GM19452 (cell line): ENCODE measurements around the gene GPX3.

Source experiments
- ATAC-seq: cut with Tn5 transposase; IDR thresholded peaks from one replicate; pipeline ENCODE4 v1.9.1; 2021; ENCODE audit not compliant: unreplicated experiment

The GPX3 gene

DNA sequence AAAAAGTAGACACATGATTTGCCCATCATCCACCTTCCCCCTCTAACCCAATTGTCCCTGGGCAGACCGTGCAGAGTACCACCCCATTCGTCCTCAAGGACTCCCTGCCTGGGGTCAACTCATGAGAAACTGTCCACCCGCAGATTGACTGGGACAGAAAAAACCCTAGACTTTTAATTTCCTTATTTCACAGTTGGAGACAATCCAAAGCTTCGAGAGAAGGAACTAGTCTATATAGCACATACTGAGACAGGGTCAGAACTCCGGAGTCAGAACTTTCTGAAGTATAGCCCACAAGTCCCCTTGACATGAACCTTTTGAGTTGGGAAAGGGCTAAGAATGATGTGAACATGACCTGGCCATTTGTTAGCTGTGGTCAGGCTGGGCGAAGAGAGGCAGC is 7.5 kb upstream of the GPX3 start:
- no peak for ATAC-seq

DNA sequence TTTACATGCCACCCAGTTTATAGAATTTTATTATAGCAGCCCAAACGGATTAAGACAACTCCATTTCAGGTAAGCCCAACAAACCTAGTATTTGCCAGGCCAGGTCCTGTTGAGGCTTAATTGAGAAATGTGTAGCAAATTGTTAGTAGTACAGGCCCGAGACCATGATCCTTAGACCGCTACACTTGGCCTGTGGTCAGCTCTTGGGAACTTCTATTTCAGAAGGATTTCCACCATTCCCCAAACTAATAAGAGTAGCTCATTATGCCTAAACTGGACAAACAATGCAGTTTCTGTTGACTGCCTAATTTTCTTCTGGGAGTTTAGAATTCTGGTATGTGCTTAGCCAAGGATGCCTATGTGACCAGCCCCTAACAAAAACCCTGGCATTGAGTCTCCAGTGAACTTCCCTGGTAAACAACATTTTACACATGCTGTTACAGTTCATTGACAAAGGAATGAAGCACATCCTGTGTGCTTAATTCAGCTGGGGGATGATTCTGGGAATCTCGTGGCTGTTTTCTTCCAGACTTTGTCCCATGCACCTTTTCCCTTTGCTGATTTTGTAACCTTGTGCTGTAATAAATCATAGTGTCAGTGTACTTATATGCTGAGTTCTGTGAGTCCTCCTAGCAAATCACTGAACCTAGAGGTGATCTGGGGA is 5.6 kb upstream of the GPX3 start:
- ATAC-seq: no peak

DNA sequence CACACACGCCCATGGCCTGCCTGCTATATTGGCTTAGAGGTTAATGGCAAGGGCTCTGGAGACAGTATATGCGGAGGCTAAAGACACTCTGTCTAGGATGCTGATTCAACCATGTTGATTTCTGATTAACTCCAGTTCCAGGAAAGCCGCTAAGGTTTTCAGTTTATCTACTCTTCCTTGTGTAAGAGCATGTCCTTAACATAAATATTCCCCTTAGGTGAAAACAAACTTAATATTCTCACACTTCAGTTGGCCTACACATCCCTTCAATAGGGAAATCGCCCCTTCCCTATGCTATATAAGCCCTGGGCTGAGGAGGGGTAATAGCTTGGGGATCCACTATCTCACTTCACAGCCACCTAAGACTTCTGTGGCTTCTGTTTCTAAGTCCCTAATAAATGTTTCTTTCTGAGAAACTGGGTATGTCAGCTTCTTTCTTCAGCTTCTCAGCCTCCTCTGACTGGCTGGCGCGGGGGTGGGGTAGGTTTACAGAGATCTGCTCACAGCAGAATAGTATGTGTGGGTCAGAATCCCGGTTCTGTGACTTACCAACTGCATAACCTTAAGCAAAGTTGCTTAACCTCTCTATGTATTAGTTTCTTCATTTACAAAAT is 4.3 kb upstream of the GPX3 start:
- no peak for ATAC-seq

- ATAC-seq: no peak
Observed at GRCh38 chr5:151016700-151017099, 3.7 kb upstream of the GPX3 start.

DNA sequence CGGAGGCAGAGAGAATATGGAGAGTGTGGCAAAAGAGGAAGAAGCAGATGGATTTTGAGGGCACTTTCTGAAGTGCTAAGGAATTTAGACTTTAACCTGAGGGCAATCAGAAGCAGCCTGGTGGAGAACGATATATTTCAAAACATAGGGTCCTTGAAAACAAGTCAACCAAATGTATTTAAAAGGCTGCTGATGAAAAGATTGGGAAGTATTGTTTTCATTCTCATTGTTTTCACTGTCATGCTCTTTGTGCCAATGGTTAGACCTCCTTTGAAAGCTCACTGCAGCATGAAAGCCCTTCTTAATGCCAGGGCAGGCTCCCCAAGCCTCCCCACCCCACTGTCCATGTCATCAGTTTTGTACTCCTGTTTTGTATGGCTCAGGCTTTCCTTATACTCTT is 2.5 kb upstream of the GPX3 start:
- no peak for ATAC-seq

GRCh38 chr5:151018846-151019245 is 1.5 kb upstream of the GPX3 start:
- ATAC-seq: no peak

GRCh38 chr5:151019331-151019730 is 1.1 kb upstream of the GPX3 start:
- no peak for ATAC-seq

DNA sequence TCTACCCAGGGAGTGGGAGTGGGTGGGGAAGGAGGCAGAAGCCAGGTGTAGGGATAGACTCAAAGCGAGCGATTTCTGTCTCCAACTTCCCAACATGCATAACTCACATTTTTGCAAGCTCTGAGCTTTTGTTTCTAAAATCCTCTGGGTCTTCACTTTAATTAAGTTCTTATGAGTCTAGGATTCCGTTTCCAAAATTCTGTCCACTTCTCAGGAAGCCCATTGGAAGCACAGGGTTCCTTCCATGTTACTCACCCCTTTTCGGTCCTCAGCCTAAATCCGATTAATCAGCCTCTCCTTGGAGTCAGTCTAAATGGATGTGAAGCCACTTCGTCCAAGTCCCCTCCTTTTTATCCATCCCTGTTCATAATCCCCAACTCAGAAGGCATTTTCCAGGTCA is 1.4 kb downstream of the GPX3 start:
- ATAC-seq: no peak

- no peak for ATAC-seq
Observed at GRCh38 chr5:151022511-151023018, 2.2 kb downstream of the GPX3 start.

GRCh38 chr5:151023047-151023615 is 2.7 kb downstream of the GPX3 start:
- no peak for ATAC-seq

GRCh38 chr5:151023651-151024050 is 3.3 kb downstream of the GPX3 start:
- ATAC-seq: no peak

- ATAC-seq: no peak
Observed at GRCh38 chr5:151024440-151025249, 4.3 kb downstream of the GPX3 start.

- ATAC-seq: no peak
Observed at GRCh38 chr5:151025250-151025606, 4.8 kb downstream of the GPX3 start.

DNA sequence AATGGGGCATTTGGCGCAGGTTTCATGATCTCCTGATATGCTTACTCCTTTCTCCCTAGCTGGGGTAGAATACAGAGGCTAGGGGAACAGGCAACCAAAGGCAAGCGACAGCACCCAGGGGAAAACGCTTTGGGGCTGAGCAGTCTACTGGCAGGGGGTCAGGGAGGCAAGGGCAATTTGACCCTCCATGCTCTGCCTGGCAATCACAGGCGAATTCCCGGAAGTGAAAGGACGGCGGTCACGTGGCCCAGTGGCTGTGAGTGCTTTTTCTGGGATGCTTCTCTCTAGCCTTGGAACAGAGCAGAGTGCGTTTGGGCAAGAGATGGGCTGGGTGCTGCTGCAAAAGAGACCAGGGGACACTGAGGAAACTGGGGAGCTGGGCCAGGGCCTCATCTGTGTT is 5.7 kb downstream of the GPX3 start:
- no peak for ATAC-seq

GRCh38 chr5:151026679-151027078 is 6.3 kb downstream of the GPX3 start:
- no peak for ATAC-seq

DNA sequence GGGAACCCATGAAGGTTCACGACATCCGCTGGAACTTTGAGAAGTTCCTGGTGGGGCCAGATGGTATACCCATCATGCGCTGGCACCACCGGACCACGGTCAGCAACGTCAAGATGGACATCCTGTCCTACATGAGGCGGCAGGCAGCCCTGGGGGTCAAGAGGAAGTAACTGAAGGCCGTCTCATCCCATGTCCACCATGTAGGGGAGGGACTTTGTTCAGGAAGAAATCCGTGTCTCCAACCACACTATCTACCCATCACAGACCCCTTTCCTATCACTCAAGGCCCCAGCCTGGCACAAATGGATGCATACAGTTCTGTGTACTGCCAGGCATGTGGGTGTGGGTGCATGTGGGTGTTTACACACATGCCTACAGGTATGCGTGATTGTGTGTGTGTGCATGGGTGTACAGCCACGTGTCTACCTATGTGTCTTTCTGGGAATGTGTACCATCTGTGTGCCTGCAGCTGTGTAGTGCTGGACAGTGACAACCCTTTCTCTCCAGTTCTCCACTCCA is 7.6 kb downstream of the GPX3 start:
- ATAC-seq: no peak

- no peak for ATAC-seq
Observed at GRCh38 chr5:151028717-151029116, 8.3 kb downstream of the GPX3 start.

- no peak for ATAC-seq
Observed at GRCh38 chr5:151029179-151030055, 9.0 kb downstream of the GPX3 start.

GRCh38 chr5:151030056-151030336 is 9.6 kb downstream of the GPX3 start:
- ATAC-seq: no peak

GRCh38 chr5:151030379-151030778 is 10.0 kb downstream of the GPX3 start:
- ATAC-seq: no peak

GRCh38 chr5:151031554-151031953 is 11.2 kb downstream of the GPX3 start:
- ATAC-seq: no peak
